PFSK-1 (cell line): Measurements from ENCODE around the gene LORICRIN.

Source experiments
- FOXP2 ChIP-seq: optimal IDR thresholded peaks from 2 replicates; pipeline ENCODE3; 2011; ENCODE audit warnings: borderline replicate concordance, control low read depth, inconsistent platforms; ENCODE audit not compliant: insufficient read depth; ENCODE audit errors: extremely low read length, extremely low read depth
- POLR2AphosphoS5 ChIP-seq: IDR thresholded peaks from 2 replicates; pipeline ENCODE4 v1.6.1; 2012; ENCODE audit warnings: low read depth, mild to moderate bottlenecking, control low read depth, low read length, moderate library complexity
- SIN3A ChIP-seq: IDR thresholded peaks from 2 replicates; pipeline ENCODE4 v1.6.1; 2012; ENCODE audit warnings: mild to moderate bottlenecking, low read length, moderate library complexity, borderline replicate concordance; ENCODE audit not compliant: insufficient read depth
- TAF1 ChIP-seq: IDR thresholded peaks from 2 replicates; pipeline ENCODE4 v1.6.1; 2012; ENCODE audit warnings: low read length, control low read depth, borderline replicate concordance; ENCODE audit not compliant: insufficient read depth
- TF ChIP-seq, protein P1 (sequence below), 2 experiments: IDR thresholded peaks; 2 replicates each; pipeline versions ENCODE4 v1.6.1 to v1.8.0; 2011 to 2012; ENCODE audit warnings: low read depth in 2 of 2, low read length in 2 of 2, control low read depth in 1 of 2, inconsistent platforms in 1 of 2, mild to moderate bottlenecking in 1 of 2, moderate library complexity in 1 of 2; ENCODE audit not compliant: insufficient read depth in 1 of 2

LORICRIN gene

DNA sequence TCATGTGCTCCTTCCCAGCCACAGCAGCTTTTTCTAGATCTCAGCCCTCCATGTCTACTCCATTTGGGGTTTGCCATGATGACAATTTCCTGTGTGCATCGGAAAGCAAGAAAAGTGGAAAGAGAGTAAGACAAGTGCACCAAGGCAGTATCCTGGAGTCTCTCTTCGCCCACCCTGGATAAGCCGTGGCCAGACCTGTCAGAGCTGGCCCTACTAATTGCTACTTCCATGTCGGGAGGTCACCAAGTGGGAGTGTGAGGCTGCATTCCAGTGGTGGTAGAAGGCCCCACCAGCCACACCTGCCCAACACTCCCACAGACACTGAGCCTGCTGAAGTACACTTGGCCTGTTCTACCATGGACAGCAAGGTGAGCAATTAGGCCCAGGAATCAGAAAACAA is 14.0 kb upstream of the LORICRIN start:
- TF ChIP-seq TAF1 = no peak
- TF ChIP-seq, protein P1, sequence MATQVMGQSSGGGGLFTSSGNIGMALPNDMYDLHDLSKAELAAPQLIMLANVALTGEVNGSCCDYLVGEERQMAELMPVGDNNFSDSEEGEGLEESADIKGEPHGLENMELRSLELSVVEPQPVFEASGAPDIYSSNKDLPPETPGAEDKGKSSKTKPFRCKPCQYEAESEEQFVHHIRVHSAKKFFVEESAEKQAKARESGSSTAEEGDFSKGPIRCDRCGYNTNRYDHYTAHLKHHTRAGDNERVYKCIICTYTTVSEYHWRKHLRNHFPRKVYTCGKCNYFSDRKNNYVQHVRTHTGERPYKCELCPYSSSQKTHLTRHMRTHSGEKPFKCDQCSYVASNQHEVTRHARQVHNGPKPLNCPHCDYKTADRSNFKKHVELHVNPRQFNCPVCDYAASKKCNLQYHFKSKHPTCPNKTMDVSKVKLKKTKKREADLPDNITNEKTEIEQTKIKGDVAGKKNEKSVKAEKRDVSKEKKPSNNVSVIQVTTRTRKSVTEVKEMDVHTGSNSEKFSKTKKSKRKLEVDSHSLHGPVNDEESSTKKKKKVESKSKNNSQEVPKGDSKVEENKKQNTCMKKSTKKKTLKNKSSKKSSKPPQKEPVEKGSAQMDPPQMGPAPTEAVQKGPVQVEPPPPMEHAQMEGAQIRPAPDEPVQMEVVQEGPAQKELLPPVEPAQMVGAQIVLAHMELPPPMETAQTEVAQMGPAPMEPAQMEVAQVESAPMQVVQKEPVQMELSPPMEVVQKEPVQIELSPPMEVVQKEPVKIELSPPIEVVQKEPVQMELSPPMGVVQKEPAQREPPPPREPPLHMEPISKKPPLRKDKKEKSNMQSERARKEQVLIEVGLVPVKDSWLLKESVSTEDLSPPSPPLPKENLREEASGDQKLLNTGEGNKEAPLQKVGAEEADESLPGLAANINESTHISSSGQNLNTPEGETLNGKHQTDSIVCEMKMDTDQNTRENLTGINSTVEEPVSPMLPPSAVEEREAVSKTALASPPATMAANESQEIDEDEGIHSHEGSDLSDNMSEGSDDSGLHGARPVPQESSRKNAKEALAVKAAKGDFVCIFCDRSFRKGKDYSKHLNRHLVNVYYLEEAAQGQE (IDR thresholded peaks at IDR 0.05; ENCODE audit: insufficient read depth in 1 of 2, low read depth in 2 of 2, low read length in 2 of 2) = no peak
- TF ChIP-seq FOXP2 = no peak
- TF ChIP-seq POLR2AphosphoS5 = no peak
- TF ChIP-seq SIN3A = no peak

DNA sequence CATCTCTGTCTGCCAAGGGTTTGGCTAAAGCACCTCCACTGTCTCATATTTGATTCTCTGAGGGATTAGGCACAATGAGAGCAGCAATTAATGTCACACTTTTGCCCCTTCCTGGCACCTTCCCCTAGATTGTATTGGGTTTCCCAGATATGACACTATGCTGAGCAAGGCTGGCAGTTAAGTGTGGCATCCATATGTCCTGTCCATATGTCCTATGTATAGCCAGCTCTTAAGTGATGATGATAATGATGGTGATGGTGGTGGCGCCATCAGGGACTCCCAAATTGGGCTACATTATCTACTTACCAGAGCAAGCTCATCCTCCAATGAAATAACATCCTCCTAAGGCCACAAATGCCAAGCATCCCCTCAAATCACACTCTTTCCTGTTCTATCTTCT is 13.5 kb upstream of the LORICRIN start:
- TF ChIP-seq FOXP2 = no peak
- TF ChIP-seq, protein P1 (IDR thresholded peaks at IDR 0.05; ENCODE audit: insufficient read depth in 1 of 2, low read depth in 2 of 2, low read length in 2 of 2) = no peak
- TF ChIP-seq SIN3A = no peak
- TF ChIP-seq TAF1 = no peak
- no peak for TF ChIP-seq POLR2AphosphoS5

DNA sequence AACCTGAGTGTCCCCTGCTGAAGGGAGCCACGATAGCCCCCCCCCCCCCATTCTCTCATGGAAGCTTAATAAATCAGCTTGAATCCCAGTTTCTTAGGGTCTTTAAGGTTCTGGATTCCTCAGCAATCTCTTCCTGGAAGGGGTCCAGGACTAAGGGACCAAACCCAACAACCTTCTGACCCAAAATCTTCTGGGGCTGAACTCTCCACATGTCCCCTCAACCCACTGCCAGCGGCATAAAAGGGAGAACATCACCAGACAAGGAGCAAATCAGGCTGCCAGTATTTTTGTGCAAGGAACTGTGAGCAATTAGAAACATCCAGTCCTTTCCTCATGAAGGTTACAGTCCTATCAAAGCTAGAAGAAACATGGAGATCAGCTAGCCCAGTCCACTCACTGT is 12.7 kb upstream of the LORICRIN start:
- TF ChIP-seq SIN3A = no peak
- TF ChIP-seq, protein P1 (IDR thresholded peaks at IDR 0.05; ENCODE audit: insufficient read depth in 1 of 2, low read depth in 2 of 2, low read length in 2 of 2) = no peak
- no peak for TF ChIP-seq FOXP2
- no peak for TF ChIP-seq POLR2AphosphoS5

DNA sequence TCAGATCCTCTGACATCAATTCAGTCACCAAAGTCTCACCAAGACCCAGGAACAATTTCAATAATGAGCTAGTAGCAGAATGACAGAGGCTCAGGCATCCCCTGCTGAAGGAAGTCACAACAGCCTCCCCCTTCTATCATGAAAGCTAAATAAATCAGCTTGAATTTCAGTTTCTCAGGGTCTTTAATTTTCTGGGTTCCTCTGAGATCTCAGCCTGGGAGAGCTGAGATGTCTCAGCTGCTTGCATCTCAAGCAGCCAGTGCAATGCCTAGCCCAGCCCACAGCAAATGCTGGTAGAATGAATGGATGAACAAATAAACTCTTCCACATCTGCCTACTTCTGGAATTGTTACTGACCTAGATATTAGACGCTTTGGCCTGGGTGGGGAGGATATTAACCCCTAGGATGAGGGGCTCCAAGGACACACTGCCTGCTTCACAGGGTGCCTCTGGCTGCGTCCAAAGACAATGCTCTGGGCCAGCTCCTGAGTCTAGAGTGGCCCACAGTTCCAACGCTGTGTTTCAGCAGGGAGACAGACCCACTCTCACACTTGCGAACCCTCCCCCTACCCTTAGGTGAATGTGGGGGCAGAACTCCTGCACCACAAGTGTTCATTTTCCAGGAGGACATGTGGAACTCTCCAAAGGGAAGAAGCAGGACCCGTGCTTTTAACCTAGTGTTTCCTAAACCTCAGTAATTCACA is 11.2 kb upstream of the LORICRIN start:
- TF ChIP-seq SIN3A (no peak), TAF1 (no peak), POLR2AphosphoS5 (no peak), FOXP2 (no peak)
- TF ChIP-seq, protein P1 (IDR thresholded peaks at IDR 0.05; ENCODE audit: insufficient read depth in 1 of 2, low read depth in 2 of 2, low read length in 2 of 2) = no peak

DNA sequence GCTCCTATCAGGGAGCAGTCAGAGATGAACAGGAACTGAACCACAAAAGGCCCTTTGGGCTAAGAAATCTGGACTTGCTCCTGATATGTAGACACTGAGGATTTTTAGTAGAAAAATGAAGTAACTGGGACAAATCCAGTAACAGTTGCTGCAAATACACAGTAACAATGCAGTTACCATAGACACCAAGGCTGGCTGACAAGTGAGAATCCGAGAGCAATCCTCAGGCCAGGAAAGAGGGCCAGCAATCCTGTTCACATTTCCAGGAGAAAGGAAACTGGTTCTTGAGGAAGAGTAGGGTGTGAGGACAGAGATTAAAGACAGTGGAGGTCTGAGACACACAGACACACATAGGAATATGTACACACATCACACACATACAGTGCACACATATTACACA is 9.3 kb upstream of the LORICRIN start:
- TF ChIP-seq POLR2AphosphoS5 (no peak), SIN3A (no peak), FOXP2 (no peak), TAF1 (no peak)
- TF ChIP-seq, protein P1 (IDR thresholded peaks at IDR 0.05; ENCODE audit: insufficient read depth in 1 of 2, low read depth in 2 of 2, low read length in 2 of 2) = no peak
